Measurements from ENCODE around the gene TMEM95. TPM values are rescaled to one million over a fixed set of nuclear protein-coding genes. Genes with fewer than 3 reads are reported as not detected.

TMEM95 gene
- total RNA-seq = not detected in 2 replicates

GRCh38 chr17:7355053-7355452 lies at the start of gene TMEM95:
Gene TMEM95, plus strand, starts transcription at chr17:7355156. Its CDS starts 49 bp downstream, at chr17:7355205.

GRCh38 chr17:7306911-7307685 lies 47.9 kb upstream of the TMEM95 start, which contains the start of gene EIF5A:
Gene EIF5A, plus strand, starts transcription at chr17:7307628. Its CDS starts 2,008 bp downstream, at chr17:7309636.

DNA sequence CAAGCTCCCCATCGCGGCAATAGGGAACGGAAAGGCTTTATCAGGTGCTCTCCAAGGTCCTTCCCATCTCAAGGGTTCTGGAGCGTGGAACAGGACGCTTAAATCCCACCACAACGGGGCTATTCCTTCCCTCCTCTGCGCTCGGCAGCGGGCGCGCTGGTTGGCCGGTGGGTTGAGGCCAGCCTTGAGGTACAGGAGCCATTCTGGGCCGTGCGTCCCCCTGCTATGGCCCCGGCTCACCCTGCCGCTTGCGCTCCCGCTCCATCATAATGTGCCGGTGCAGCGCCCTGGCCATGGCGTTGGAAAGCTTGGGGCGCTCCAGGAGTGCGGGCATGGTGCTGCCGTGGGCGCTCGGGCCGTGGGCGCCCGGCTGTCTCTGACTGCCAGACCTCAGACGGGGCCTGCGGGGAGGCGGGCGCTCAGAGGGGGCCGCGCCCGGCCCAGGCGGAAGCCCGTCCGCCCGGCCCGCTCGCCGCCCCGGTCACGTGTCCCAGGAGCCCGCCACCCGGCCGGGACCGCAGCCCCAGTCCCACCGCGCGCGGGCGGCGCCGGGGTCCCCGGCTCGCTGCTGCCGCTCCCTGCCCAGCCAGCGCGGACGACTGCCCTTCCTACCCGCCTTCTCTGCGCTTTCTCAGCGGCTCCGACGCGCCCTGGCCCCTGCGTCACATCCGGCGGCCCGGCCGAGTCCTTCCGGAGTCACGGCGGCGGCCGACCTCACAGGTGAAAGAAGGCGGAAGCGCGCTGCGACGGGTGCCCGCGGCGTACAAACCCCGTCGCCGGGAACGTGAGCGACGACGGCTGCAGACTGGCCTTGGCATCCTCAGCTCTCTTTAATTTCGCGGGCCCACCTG lies 40.0 kb upstream of the TMEM95 start, which contains the start of gene GPS2:
GPS2 (minus strand) TSS at position 642 of the 851 bp plus-strand sequence; CDS start at position 334, 308 bp downstream.

DNA sequence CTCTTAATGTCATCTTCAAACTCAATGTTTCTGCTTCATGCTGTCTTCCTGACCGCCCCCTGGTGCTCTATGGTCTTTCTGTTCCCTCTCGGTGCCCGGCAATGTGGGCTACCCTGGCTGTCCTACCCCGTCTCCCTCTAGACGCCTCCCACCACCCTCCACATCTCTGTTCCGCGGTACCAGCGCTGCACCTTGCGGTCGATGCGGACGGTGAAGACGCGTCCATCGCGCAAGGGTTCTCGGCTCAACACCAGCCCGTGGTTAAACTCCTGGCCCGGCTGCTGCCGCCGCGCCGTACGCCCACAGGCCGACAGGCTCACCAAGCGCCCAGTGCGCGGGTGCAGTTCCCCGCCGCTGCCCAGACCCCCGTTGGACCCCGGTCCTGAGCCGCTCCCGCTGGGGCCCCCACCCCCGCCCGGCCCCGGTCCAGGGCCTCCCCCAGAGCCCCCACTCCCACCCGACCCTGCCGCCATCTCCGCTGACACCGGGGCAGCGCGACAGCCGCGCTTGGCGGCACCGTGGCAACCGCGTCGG lies 26.0 kb upstream of the TMEM95 start, which contains the start of gene NEURL4:
NEURL4 (minus strand) TSS at position 496 of the 534 bp plus-strand sequence; CDS start at position 473, 23 bp downstream.

GRCh38 chr17:7336240-7337175 lies 18.4 kb upstream of the TMEM95 start, which contains the start of gene ACAP1:
Gene ACAP1, plus strand, starts transcription at chr17:7336529. Its CDS starts 206 bp downstream, at chr17:7336735.

DNA sequence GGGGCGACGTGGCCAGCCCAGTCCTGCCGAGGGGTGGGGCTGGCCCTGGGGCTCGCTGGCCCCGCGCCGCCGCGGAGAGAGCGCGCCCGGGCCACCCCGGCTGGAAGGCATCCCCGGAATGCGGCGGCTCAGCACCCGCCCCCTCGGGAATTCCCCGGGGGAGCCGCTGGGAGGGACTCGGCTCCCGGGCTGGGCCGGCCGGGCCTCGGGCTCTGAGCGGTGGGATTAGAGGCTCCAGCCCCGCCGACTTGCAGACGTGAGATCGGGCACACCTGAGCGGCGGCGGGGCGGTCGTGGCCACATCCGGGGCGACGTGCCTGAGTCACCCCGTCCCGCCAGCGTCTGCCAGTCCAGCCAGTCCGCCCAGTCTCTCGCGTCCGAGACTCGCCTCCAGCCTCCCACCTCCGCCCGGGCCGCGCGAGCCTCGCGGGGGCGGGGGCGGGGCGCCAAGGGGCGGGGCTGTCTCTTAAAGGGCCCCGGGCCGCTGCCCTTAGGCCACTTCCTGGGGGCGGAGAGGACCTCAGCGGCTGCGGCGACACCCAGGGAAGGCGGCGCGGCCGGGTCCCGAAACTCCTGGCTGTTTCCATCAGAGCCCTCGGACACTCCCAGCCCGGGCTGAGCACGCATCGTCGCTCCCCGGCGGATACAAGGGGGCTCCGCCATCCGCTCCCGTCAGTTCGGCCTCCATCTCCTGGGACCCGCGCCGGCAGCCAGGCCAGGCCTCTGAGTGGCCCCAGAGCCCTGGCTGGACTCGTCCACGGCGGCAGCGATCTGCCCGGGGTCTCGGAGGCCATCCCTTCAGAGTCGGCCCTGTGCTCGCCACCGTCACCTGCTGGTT lies 3.1 kb upstream of the TMEM95 start, which contains the start of gene KCTD11:
KCTD11 (plus strand) TSS at position 498 of the 838 bp plus-strand sequence.

DNA sequence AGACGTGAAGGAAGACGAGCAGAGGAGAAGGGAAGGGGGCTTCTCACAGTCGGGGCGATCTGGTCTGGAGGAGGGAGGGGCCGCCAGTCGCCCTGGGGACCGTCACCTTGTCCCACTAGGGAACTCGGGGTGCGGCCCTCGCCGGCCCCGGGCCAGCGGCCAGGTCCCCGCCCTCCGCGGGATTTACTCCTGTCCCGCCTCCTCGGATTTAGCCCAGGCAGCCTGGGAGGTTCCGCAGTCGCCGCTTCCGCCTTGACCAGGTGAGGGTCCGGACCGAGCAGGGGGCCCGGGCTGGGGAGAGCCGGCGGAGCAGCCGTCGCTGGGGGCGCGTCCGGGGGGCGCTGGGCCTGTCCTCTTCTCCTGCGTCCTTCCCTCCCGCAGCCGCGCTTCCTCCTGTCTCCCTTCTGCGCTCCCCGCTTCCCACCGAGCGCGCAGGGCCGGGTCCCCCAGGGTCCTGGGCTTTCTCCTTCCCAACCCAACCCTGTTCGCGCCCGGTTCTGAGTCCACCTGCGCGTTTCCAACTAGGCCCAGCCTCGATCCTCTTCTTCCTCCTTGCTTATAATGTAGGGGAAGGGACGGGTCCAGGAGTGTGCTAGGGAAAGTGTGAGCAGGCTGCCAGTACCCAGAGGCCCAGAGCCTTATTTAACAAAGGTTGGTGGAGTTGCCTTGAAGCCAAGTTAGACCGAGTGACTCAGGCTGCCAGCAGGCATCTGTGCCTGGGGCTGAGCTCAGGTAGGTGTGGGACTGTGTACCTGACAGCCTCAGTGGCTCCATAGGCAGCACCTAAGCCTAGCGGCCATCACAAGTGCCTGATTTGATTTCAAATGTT lies 26.1 kb downstream of the TMEM95 start, which contains the start of gene TNK1:
TNK1 (plus strand) TSS at position 235 of the 829 bp plus-strand sequence. CDS start 1,838 bp downstream, outside the sequence.

DNA sequence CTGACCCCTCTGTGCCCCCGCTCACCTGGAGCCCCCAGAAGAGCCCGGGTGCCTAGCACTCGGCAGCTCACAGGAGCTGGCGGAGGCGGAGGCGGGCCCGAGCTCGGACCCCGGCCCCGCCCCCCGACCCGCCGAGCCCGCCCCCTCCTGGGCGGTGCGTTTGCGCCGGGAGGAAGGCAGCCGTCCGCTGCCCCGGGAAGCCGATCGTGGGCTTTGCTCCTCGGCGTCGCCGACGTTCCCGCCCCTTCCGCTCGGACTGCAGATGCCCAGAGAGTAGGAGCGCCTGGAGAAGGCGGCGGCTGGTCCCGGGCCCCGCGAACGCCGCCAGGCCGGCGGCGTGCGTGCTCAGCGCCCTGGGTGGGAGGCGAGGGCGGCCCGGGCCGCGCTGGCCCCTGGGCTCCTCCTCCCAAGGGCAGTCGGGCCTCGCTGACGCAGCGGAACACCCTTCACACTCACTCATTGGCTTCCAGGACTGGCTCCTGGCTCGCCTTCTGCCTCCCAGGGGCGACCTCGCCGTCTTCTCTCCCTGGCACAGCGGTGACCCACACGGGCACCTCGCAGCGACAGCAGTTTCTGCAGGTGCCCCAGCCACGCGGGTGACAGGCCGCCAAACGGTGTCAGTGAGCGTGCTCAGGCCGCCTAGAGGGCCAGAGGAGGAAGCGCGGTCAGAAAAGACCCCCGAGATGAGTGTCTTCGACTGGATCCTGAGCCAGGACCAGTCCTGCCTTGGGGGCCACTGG lies 39.7 kb downstream of the TMEM95 start, which contains the start of gene PLSCR3:
PLSCR3 (minus strand) TSS at position 74 of the 740 bp plus-strand sequence. CDS start 415 bp downstream, outside the sequence.

DNA sequence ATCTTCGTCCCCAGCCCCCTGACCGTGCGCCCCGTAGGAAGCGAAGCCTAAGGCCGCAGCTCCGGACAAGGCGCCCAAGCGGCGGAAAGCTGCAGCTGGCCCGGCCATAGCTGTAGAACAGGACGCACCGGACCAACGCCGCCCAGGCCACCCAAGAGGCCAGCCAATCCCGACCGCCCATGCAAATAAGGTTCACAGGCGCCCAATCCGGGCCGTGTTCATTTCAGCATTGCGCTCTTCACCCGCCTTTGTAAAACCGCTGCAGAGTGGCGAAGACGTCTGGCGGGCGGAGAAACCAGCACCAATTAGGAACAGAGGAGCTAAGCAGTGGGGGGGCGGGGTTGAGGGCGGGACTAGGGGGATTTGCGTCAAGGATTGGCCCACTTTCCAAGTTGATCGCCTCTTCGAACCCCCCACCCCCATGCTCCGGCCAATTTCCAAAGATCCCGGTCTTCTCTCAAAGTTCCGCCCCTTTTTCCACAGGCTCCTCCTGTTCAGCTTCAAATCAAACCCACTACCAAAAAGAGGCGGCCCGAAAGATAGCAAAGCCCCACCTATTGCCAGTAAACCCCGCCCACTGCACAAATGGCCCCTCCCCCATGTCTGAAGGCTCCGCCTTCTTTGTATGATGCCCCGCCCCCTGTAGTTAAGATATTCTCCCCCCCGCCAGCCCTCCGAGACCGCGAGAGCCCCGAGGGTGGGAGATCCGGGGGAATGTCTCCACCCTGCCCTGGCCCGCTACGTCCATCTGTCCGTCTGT lies 49.2 kb downstream of the TMEM95 start, which contains the start of gene TMEM256:
TMEM256 (minus strand) TSS at position 121 of the 760 bp plus-strand sequence; CDS start at position 108, 13 bp downstream.

Small RNAs within 50 kb of the gene (small RNA-seq; reads per million reads assigned to genes)
- gene AC026954.2 = not detected

Other genes with a start within 250 kb of the TMEM95 start
- gene ASGR2, start 240.3 kb upstream of the TMEM95 start, total RNA-seq = not detected in 2 replicates
- gene ASGR1, start 175.8 kb upstream of the TMEM95 start, total RNA-seq = 0.79 TPM in 1 of 2 replicates, not detected in the other
- gene DLG4, start 135.3 kb upstream of the TMEM95 start, total RNA-seq = 2.5 and 11.8 TPM in 2 replicates
- gene ACADVL, start 135.2 kb upstream of the TMEM95 start, total RNA-seq = 304 and 499 TPM in 2 replicates
- gene DVL2, start 120.6 kb upstream of the TMEM95 start, total RNA-seq = 82.5 and 91.1 TPM in 2 replicates
- 43.6 and 47.1 TPM in 2 replicates for gene PHF23, start 115.7 kb upstream of the TMEM95 start, total RNA-seq
- gene GABARAP, start 112.7 kb upstream of the TMEM95 start, total RNA-seq = 155 and 349 TPM in 2 replicates
- gene CTDNEP1, start 103.4 kb upstream of the TMEM95 start, total RNA-seq = 28.7 and 34.3 TPM in 2 replicates
- 31.0 and 42.6 TPM in 2 replicates for gene ELP5, start 102.9 kb upstream of the TMEM95 start, total RNA-seq
- gene CLDN7, start 92.7 kb upstream of the TMEM95 start, total RNA-seq = 3.9 and 15.2 TPM in 2 replicates
- not detected in 2 replicates for gene SLC2A4, start 73.4 kb upstream of the TMEM95 start, total RNA-seq
- gene YBX2, start 60.5 kb upstream of the TMEM95 start, total RNA-seq = under 0.01 and 0.11 TPM in 2 replicates
- 237 and 847 TPM in 2 replicates for gene EIF5A, start 47.5 kb upstream of the TMEM95 start, total RNA-seq
- 43.2 and 91.3 TPM in 2 replicates for gene GPS2, start 39.8 kb upstream of the TMEM95 start, total RNA-seq
- gene NEURL4, start 25.8 kb upstream of the TMEM95 start, total RNA-seq = 18.9 and 25.1 TPM in 2 replicates
- under 0.01 and 0.33 TPM in 2 replicates for gene ACAP1, start 18.6 kb upstream of the TMEM95 start, total RNA-seq
- gene KCTD11, start 3.0 kb upstream of the TMEM95 start, total RNA-seq = 9.4 and 12.6 TPM in 2 replicates
- 14.1 and 27.5 TPM in 2 replicates for gene TNK1, start 25.9 kb downstream of the TMEM95 start, total RNA-seq
- 51.8 and 64.1 TPM in 2 replicates for gene PLSCR3, start 39.4 kb downstream of the TMEM95 start, total RNA-seq
- 83.7 and 304 TPM in 2 replicates for gene TMEM256, start 48.9 kb downstream of the TMEM95 start, total RNA-seq
- 4.9 and 9.8 TPM in 2 replicates for gene NLGN2, start 52.7 kb downstream of the TMEM95 start, total RNA-seq
- not detected in 2 replicates for gene SPEM1, start 65.2 kb downstream of the TMEM95 start, total RNA-seq
- not detected in 2 replicates for gene SPEM2, start 70.5 kb downstream of the TMEM95 start, total RNA-seq
- not detected in 2 replicates for gene SPEM3, start 73.7 kb downstream of the TMEM95 start, total RNA-seq
- 8.6 and 16.8 TPM in 2 replicates for gene TMEM102, start 80.3 kb downstream of the TMEM95 start, total RNA-seq
- 2.1 and 3.9 TPM in 2 replicates for gene FGF11, start 84.4 kb downstream of the TMEM95 start, total RNA-seq
- gene CHRNB1, start 89.9 kb downstream of the TMEM95 start, total RNA-seq = 5.7 and 13.0 TPM in 2 replicates
- 33.9 and 36.1 TPM in 2 replicates for gene ZBTB4, start 124.5 kb downstream of the TMEM95 start, total RNA-seq
- not detected in 2 replicates for gene SLC35G6, start 126.3 kb downstream of the TMEM95 start, total RNA-seq
- 106 and 112 TPM in 2 replicates for gene POLR2A, start 129.2 kb downstream of the TMEM95 start, total RNA-seq
- 3.4 and 3.5 TPM in 2 replicates for gene TNFSF12, start 193.9 kb downstream of the TMEM95 start, total RNA-seq
- 1.4 and 1.6 TPM in 2 replicates for gene TNFSF13, start 203.6 kb downstream of the TMEM95 start, total RNA-seq
- 40.0 and 67.6 TPM in 2 replicates for gene SENP3, start 206.8 kb downstream of the TMEM95 start, total RNA-seq
- 2.4 and 3.3 TPM in 2 replicates for gene CD68, start 224.5 kb downstream of the TMEM95 start, total RNA-seq
- gene MPDU1, start 228.7 kb downstream of the TMEM95 start, total RNA-seq = 58.5 and 227 TPM in 2 replicates
- 9.0 and 14.5 TPM in 2 replicates for gene SOX15, start 234.9 kb downstream of the TMEM95 start, total RNA-seq